Tibial nerve (tissue), 3 donors: Measurements from ENCODE around the gene ZNF287.

Experiments used
- POLR2A ChIP-seq, 2 donors: fragments of 450-650 bp; IDR thresholded peaks; one replicate each; pipeline ENCODE4 v1.6.1; 2017; ENCODE audit warnings: antibody characterized with exemption in 2 of 2, mild to moderate bottlenecking in 2 of 2, moderate library complexity in 2 of 2
- TF ChIP-seq, protein P1 (sequence below), 5 experiments: fragments of 200-600 bp in 3 of 5; fragments of 450-650 bp in 2 of 5; sonication (generic) in 3 of 5; IDR thresholded peaks; one replicate each; pipeline ENCODE4 v1.5.1; 2016 to 2019; ENCODE audit warnings: antibody characterized with exemption in 5 of 5, mild to moderate bottlenecking in 3 of 5, moderate library complexity in 2 of 5

DNA sequence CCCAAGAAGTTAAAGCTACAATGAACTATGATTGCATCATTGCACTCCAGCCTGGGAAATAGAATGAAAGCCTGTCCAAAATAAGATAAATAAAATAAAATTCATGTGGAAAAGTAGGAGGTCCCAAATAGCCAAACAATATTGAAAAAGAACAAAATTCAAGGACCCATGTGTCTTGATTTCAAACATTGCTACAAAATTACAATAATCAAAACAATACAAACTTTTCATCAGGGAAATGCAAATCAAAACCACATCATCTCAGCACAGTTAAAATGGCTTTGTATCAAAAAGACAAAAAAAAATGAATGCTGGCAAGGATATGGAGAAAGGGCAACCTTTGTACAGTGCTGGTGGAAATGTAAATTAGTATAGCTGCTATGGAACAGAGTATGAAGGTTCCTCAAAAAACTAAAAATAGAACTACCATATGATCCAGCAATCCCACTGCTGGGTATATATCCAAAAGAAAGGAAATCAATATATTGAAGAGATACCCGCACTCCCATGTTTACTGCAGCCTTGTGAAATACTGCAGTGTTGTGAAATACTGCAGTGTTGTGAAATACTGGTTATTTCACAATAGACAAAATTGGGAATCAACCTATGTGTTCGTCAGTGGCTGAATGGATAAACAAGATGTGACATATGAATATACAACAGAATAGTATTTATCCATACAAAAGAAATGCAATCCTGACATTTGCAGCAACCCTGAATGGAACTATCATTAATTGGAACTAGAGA, 24.5 kb upstream of the ZNF287 start:
- TF ChIP-seq, protein P1, sequence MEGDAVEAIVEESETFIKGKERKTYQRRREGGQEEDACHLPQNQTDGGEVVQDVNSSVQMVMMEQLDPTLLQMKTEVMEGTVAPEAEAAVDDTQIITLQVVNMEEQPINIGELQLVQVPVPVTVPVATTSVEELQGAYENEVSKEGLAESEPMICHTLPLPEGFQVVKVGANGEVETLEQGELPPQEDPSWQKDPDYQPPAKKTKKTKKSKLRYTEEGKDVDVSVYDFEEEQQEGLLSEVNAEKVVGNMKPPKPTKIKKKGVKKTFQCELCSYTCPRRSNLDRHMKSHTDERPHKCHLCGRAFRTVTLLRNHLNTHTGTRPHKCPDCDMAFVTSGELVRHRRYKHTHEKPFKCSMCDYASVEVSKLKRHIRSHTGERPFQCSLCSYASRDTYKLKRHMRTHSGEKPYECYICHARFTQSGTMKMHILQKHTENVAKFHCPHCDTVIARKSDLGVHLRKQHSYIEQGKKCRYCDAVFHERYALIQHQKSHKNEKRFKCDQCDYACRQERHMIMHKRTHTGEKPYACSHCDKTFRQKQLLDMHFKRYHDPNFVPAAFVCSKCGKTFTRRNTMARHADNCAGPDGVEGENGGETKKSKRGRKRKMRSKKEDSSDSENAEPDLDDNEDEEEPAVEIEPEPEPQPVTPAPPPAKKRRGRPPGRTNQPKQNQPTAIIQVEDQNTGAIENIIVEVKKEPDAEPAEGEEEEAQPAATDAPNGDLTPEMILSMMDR (IDR thresholded peaks at IDR 0.05), result no peak
- TF ChIP-seq POLR2A (IDR thresholded peaks at IDR 0.05), result no peak
